Measurements from ENCODE around the gene ITPR2.
"Not testable (repeated sequence)": the region's sequence is repeated elsewhere in the genome, so short reads cannot be mapped to it uniquely, and the experiment has no call there.

Gene ITPR2

GRCh38 chr12:26848156-26848825 lies 15.3 kb upstream of the ITPR2 start:
- DNase-seq, result no peak

- DNase-seq, result no peak
Measured at GRCh38 chr12:26847431-26847830, 14.4 kb upstream of the ITPR2 start.

DNA sequence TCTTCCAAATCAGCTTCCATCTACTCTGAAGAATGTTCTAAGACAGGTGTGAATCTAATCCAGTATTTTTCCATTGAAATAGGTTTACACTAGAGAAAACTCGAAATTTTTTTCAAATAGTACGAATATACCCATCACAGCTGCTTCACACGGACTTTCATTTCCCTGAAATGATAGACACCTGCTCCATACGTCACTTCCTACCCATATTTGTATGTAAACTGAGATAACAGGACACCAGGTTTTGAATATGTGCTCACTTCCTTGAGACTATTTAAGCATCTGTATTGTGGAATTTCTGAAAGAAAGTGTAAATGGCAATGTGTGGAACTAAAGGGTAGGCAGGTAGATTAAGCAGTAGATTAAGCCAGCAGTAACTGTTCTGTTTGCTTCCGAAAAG lies 13.4 kb upstream of the ITPR2 start:
- no peak for DNase-seq

- no peak for DNase-seq
Measured at GRCh38 chr12:26845984-26846383, 13.0 kb upstream of the ITPR2 start.

DNA sequence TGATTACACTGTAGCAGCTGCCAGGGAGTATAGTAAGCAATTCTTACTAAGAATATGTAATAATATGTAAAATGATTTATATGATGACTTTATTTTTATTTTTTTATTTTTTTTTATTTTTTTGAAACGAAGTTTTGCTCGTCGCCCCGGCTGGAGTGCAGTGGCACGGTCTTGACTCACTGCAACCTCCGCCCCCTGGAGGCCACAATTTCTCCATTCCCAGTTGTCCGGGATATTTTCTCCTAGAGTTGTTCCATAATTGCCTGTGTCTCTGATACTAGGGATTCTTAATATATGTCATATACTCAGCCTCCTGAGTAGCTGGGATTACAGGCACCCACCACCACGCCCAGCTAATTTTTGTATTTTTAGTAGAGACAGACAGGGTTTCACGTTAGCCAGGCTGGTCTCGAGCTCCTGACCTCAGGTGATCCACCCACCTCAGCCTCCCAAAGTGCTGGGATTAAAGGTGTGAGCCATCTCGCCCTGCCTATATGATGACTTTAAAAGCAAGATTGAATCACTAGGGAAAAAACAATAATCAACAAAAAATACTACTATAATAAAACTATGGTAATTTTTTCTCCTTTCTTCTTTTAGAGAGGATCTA lies 12.2 kb upstream of the ITPR2 start:
- DNase-seq, result no peak

DNA sequence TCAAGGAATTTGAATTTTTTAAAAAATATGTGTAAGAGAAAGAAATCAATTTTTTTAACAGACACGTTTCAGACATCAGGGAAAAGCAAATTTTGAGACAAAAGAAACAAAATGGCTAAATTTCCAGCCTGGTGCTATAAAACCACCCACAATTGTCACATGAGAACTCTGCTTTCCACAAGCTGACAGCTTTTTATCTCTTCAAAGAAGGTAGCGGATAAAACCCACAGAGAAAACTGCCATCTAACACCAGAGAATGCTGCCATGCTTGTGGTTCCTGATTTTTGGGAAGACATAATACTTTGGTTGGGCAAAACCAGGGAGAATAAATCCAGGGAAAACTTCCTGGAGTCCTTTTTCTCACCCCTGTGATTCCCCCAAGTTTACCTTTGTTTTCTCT lies 10.3 kb upstream of the ITPR2 start:
- no peak for DNase-seq

DNA sequence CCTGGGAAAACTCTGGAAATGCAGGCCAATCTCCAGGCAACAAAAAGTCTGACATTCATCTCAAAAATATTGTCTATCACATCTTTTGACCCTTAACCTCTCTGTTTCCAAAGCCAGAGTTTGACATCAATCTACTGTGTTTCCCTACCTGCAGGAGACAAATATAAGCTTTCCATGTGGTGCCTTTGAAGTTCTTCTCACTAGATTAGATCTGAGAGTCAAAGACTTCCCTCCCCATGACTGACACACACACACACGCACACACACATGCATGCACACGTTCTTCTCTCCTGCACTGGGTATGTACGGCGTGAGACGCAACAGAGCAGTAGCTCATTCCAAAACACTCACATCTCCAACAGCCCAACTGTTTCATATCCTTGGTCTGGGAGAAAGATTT lies 8.1 kb upstream of the ITPR2 start:
- no peak for DNase-seq

GRCh38 chr12:26839512-26839911 lies 6.5 kb upstream of the ITPR2 start:
- DNase-seq, result no peak

DNA sequence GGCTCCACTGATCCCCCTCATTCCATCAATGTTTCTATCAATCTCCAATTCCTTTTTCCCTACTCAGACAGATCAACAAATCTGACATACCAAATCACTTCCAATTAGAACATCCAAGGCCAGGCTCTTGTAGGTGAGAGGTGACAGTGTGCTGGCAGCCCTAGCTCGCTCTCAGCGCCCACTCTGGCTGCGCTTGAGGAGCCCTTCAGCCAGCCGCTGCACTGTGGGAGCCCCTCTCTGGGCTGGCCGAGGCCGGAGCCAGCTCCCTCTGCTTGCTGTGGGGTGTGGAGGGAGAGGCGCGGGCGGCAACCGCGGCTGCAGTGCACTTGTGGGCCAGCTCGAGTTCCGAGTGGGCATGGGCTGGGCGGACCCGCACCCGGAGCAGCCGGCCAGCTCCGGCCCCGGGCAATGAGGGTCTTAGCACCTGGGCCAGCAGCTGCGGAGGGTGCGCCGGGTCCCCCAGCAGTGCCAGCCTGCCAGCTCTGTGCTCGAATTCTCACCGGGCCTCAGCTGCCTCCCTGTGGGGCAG lies 6.0 kb upstream of the ITPR2 start:
- DNase-seq, result no peak

- no peak for DNase-seq
Measured at GRCh38 chr12:26836201-26836600, 3.2 kb upstream of the ITPR2 start.

GRCh38 chr12:26834503-26835060 lies 1.6 kb upstream of the ITPR2 start:
- DNase-seq, result not testable (repeated sequence)

DNA sequence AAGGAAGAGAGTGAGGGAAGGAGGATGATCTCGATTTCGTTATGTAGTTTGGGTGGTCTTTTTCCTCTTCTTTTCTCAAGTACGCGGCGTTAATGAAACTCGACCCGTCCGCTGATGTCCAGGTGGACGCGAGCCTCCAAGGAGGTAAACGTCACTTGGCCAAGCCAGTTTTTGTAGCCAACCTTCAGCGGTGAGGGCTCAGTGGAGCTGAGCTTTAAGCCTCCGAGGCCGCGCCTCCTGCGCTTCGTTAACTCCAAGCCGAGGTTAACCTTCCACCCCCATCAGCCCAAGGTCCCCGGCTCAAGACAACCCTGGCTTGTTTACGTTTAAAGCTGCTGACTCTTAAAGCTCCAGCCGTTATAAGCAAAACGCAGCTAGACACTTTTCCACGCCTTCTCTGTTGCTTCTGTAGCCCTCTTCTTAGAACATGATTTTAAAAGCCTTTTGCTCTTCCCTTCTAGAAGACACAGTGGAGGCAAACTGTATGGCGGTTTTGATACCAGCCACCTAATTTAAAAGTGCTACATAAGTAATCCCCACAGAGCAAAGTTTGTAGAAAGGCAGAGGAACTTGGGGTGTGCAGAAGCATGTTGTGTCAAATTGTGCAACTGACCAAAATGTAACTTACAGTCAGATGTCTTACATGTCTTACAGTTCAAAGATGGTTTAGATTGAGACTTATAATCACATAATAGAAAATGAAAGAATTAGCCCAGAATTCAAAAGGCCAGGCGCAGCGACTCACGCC lies 923 bp upstream of the ITPR2 start:
- no peak for DNase-seq

DNA sequence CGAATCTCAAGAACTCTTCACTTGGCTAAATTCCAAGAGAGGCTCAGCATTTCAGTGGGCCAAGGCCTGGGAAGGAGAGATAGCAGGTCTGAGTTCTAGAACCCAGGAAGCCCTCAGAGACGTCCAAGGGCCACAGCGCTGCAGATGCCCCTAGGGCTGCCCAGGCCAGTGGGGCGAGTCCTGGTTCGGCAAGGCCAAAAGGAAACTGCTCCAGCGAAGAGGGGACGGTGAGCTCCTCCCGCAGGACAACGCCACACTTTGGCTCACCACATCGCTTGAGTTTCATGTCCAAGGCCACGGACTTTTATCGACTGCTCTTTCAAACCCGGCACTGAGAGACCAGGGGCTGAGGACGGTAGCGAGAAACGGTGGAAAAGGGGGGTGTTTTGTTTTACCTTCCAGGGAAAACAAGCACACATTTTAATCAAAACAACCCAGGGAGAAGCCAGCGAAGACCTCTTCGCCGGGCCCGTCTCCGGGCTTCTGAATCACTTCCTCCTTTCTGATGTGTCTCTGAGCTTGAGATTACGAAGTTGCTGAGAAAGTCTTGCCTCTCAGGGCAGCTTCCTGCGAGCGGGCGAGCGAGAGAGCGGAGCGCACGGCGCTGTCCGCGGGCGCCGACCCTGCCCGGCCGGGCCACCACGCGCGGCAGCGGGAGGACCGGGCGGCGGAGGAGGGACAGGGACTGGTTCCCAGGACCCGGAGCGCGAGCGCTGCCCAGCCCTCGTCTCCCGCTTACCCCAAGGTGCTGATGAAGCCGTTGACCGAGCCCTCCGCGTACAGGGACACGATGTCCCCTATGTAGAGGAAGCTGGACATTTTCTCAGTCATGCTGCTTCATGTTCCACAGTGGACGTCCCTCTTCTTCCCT lies 808 bp downstream of the ITPR2 start:
- no peak for DNase-seq

GRCh38 chr12:26830783-26831551 lies 2.0 kb downstream of the ITPR2 start:
- DNase-seq, result no peak

DNA sequence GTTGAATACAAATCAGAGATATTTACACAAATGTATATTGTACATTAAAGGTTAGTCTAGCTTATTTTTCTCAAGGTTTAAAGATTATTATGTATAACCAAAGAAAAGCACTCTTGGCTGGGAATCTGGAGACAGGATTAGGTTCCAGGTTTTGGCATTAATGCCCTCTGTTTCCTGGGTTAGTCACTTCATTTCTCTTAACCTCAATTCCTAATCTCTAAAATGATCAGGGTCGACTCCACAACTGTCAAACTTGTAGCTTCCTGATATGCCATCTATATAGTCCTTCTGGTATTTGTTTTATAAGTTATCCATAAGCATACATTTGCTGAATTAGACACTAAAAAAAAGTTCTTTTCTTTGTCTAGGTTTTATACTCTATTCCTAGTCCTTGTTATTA lies 2.6 kb downstream of the ITPR2 start:
- DNase-seq, result no peak

- DNase-seq, result peak; percentile 73
Measured at GRCh38 chr12:26828280-26829073, 4.5 kb downstream of the ITPR2 start.

- no peak for DNase-seq
Measured at GRCh38 chr12:26826437-26826836, 6.6 kb downstream of the ITPR2 start.

- no peak for DNase-seq
Measured at GRCh38 chr12:26825459-26826016, 7.5 kb downstream of the ITPR2 start.

DNA sequence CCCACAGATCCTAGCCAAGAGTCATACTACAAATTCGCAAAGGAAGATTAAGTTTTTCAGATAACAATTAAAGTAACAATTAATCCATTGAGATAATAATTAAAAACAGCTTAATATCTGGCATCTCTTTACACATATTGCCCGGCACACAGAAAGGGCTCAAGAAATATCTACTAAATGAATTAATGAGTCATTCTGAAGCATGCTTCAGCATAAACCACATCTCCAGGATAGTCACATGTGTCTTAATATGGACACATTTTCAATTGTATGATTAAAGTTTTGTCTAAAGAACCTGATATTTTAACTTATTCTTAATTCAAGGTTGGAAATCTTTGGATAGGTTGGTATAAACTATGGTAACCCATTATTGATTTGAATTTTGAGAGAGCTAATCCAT lies 9.6 kb downstream of the ITPR2 start:
- DNase-seq, result no peak

- DNase-seq, result no peak
Measured at GRCh38 chr12:26822026-26822425, 11.0 kb downstream of the ITPR2 start.

DNA sequence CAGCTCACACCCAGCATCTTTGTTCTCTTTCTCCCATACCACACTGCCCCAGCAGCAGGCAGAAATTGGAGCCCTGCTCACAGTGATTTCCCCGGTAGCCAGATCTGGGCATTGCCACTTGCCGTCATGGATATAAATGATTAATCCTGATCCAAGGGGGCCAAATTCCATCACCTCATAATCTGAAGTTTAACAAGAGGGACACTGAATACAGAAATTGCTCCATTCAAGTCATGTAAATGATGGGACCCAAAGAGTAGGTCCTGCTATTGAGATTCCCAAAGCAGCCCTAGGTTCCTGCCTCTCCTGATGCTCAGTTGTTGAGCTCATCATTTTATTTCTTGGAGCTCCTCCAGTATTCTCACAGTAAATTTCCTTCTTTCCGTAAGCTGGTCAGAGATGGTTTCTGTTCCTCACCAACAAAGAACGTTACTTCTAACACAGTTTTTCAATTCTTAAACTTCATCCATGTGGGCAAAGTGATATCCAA lies 11.7 kb downstream of the ITPR2 start:
- DNase-seq, result no peak
